Uterus (tissue), 2 donors: ENCODE measurements around the gene OR4F16.
"Not testable (repeated sequence)": the region's sequence is repeated elsewhere in the genome, so short reads cannot be mapped to it uniquely, and the experiment has no call there.

ENCODE experiments used
- POLR2A ChIP-seq, 2 donors: fragments of 450-650 bp; IDR thresholded peaks; one replicate each; pipeline ENCODE4 v1.6.1; 2016; ENCODE audit warnings: antibody characterized with exemption in 2 of 2, mild to moderate bottlenecking in 1 of 2, moderate library complexity in 1 of 2
- TF ChIP-seq, protein P1 (sequence below), 4 experiments: fragments of 200-600 bp in 2 of 4; fragments of 450-650 bp in 2 of 4; sonication (generic) in 2 of 4; IDR thresholded peaks; one replicate each; pipeline ENCODE4 v1.5.1; 2016 to 2019; ENCODE audit warnings: antibody characterized with exemption in 4 of 4, mild to moderate bottlenecking in 2 of 4, moderate library complexity in 1 of 4

DNA sequence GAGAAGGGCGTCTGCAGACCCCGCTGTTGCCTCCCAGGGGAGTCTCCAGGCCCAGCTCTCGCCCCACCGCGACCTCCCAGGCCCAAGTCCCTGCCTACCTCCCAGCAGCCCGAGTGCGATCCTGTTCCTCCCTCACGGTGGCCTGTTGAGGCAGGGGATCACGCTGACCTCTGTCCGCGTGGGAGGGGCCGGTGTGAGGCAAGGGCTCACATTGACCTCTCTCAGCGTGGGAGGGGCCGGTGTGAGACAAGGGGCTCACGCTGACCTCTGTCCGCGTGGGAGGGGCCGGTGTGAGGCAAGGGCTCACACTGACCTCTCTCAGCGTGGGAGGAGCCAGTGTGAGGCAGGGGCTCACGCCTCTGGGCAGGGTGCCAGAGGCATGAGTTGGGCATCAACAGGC lies 40.6 kb upstream of the OR4F16 start:
- TF ChIP-seq, protein P1, sequence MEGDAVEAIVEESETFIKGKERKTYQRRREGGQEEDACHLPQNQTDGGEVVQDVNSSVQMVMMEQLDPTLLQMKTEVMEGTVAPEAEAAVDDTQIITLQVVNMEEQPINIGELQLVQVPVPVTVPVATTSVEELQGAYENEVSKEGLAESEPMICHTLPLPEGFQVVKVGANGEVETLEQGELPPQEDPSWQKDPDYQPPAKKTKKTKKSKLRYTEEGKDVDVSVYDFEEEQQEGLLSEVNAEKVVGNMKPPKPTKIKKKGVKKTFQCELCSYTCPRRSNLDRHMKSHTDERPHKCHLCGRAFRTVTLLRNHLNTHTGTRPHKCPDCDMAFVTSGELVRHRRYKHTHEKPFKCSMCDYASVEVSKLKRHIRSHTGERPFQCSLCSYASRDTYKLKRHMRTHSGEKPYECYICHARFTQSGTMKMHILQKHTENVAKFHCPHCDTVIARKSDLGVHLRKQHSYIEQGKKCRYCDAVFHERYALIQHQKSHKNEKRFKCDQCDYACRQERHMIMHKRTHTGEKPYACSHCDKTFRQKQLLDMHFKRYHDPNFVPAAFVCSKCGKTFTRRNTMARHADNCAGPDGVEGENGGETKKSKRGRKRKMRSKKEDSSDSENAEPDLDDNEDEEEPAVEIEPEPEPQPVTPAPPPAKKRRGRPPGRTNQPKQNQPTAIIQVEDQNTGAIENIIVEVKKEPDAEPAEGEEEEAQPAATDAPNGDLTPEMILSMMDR (IDR thresholded peaks at IDR 0.05), result not testable (repeated sequence)
- TF ChIP-seq POLR2A (IDR thresholded peaks at IDR 0.05), result not testable (repeated sequence)
